ENCODE data around the gene MAPKAP1.
"Not testable (repeated sequence)": the region's sequence is repeated elsewhere in the genome, so short reads cannot be mapped to it uniquely, and the experiment has no call there.

Gene MAPKAP1

GRCh38 chr9:125572461-125572860, 134.5 kb downstream of the MAPKAP1 start:
- not testable (repeated sequence) for H3K27ac Mint-ChIP-seq (ENCODE audit: low read depth); H3K36me3 Mint-ChIP-seq (ENCODE audit: insufficient read depth); H3K4me1 Mint-ChIP-seq; DNase-seq (ENCODE audit: low spot score in 2 of 2); H3K4me3 Mint-ChIP-seq; H3K27me3 Mint-ChIP-seq; ATAC-seq (replicated peaks; ENCODE audit: extremely low read depth, poor library complexity, severe bottlenecking); H3K9me3 Mint-ChIP-seq

GRCh38 chr9:125571824-125572223, 135.2 kb downstream of the MAPKAP1 start:
- H3K36me3 Mint-ChIP-seq (ENCODE audit: insufficient read depth); DNase-seq (ENCODE audit: low spot score in 2 of 2); ATAC-seq (replicated peaks; ENCODE audit: extremely low read depth, poor library complexity, severe bottlenecking); H3K27me3 Mint-ChIP-seq; H3K4me1 Mint-ChIP-seq; H3K4me3 Mint-ChIP-seq; H3K27ac Mint-ChIP-seq (ENCODE audit: low read depth); H3K9me3 Mint-ChIP-seq: not testable (repeated sequence)

- Mint-ChIP-seq H3K27ac (ENCODE audit: low read depth) (no peak overlapping the region), H3K4me1 (no peaks in the 10 kb centered on the region), H3K36me3 (ENCODE audit: insufficient read depth) (peaks cover 6% of the 10 kb centered on the region), H3K27me3 (no peaks in the 10 kb centered on the region), H3K9me3 (no peaks in the 10 kb centered on the region), H3K4me3 (no peak overlapping the region)
- no peak for DNase-seq (ENCODE audit: low spot score in 2 of 2)
- no peak for ATAC-seq (replicated peaks; ENCODE audit: extremely low read depth, poor library complexity, severe bottlenecking)
Observed at GRCh38 chr9:125570246-125570645, 136.8 kb downstream of the MAPKAP1 start.

GRCh38 chr9:125568621-125569020, 138.4 kb downstream of the MAPKAP1 start:
- ATAC-seq (replicated peaks; ENCODE audit: extremely low read depth, poor library complexity, severe bottlenecking) (no peak), DNase-seq (ENCODE audit: low spot score in 2 of 2) (no peak)
- Mint-ChIP-seq H3K27me3 (no peaks in the 10 kb centered on the region), H3K9me3 (no peaks in the 10 kb centered on the region), H3K4me3 (no peak overlapping the region), H3K36me3 (ENCODE audit: insufficient read depth) (peaks cover 7% of the 10 kb centered on the region), H3K4me1 (peaks cover 5% of the 10 kb centered on the region), H3K27ac (ENCODE audit: low read depth) (no peak overlapping the region)

DNA sequence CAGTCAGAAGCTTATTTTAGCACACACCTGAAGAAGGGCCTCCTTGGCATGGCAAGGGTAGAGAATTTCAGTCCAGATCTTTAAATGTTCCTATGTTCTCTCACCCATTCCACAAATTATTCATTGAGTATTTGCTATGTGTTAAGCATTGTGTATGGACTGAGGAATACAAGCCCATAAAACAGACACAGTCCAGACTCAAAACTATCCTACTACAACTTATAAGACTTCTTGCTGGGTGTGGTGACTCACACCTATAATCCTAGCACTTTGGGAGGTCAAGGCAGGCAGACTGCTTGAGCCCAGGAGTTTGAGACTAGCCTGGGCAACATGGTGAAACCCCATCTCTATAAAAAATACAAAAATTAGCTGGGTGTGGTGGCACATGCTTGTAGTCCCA, 141.0 kb downstream of the MAPKAP1 start:
- not testable (repeated sequence) for H3K27ac Mint-ChIP-seq (ENCODE audit: low read depth); ATAC-seq (replicated peaks; ENCODE audit: extremely low read depth, poor library complexity, severe bottlenecking); H3K27me3 Mint-ChIP-seq; DNase-seq (ENCODE audit: low spot score in 2 of 2); H3K9me3 Mint-ChIP-seq; H3K36me3 Mint-ChIP-seq (ENCODE audit: insufficient read depth); H3K4me3 Mint-ChIP-seq
- H3K4me1 Mint-ChIP-seq: peaks cover 15% of the 10 kb centered on the region

DNA sequence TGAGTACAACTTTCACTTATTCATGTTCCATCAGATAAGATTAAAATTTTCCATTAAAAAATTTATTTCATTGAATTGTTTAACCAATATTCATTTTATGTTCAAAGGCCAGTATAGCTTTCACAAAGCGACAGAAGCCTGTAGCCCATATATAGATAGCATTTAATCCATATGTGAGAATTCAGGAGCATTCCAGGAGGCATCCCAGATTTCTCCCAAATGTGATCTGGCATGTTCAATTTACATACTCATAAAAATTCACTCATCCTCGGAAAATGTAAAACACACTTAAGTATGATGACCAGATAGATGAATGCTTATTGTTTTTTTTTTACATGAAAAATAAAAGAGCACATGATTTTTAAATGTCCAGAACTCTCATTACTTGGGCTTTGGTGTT, 141.9 kb downstream of the MAPKAP1 start:
- Mint-ChIP-seq H3K36me3 (ENCODE audit: insufficient read depth) (peaks cover 8% of the 10 kb centered on the region), H3K27ac (ENCODE audit: low read depth) (no peak overlapping the region), H3K27me3 (no peaks in the 10 kb centered on the region), H3K4me1 (peaks cover 15% of the 10 kb centered on the region), H3K4me3 (no peak overlapping the region), H3K9me3 (no peaks in the 10 kb centered on the region)
- ATAC-seq (replicated peaks; ENCODE audit: extremely low read depth, poor library complexity, severe bottlenecking) (no peak), DNase-seq (ENCODE audit: low spot score in 2 of 2) (no peak)

- H3K27me3 Mint-ChIP-seq: no peaks in the 10 kb centered on the region
- peaks cover 15% of the 10 kb centered on the region for H3K4me1 Mint-ChIP-seq
- H3K27ac Mint-ChIP-seq (ENCODE audit: low read depth): no peak overlapping the region
- H3K36me3 Mint-ChIP-seq (ENCODE audit: insufficient read depth): peaks cover 9% of the 10 kb centered on the region
- no peak overlapping the region for H3K4me3 Mint-ChIP-seq
- ATAC-seq (replicated peaks; ENCODE audit: extremely low read depth, poor library complexity, severe bottlenecking) (no peak), DNase-seq (ENCODE audit: low spot score in 2 of 2) (no peak)
- no peaks in the 10 kb centered on the region for H3K9me3 Mint-ChIP-seq
Observed at GRCh38 chr9:125564631-125565030, 142.4 kb downstream of the MAPKAP1 start.

GRCh38 chr9:125561509-125562148, 145.4 kb downstream of the MAPKAP1 start:
- DNase-seq (ENCODE audit: low spot score in 2 of 2) (no peak), ATAC-seq (replicated peaks; ENCODE audit: extremely low read depth, poor library complexity, severe bottlenecking) (no peak)
- H3K27me3 Mint-ChIP-seq: no peaks in the 10 kb centered on the region
- no peak overlapping the region for H3K27ac Mint-ChIP-seq (ENCODE audit: low read depth)
- H3K36me3 Mint-ChIP-seq (ENCODE audit: insufficient read depth): peaks cover 12% of the 10 kb centered on the region
- no peak overlapping the region for H3K4me3 Mint-ChIP-seq
- H3K9me3 Mint-ChIP-seq: no peaks in the 10 kb centered on the region
- H3K4me1 Mint-ChIP-seq: peaks cover 15% of the 10 kb centered on the region

- H3K4me3 Mint-ChIP-seq: no peak overlapping the region
- no peak for ATAC-seq (replicated peaks; ENCODE audit: extremely low read depth, poor library complexity, severe bottlenecking)
- peaks cover 13% of the 10 kb centered on the region for H3K36me3 Mint-ChIP-seq (ENCODE audit: insufficient read depth)
- DNase-seq (ENCODE audit: low spot score in 2 of 2): no peak
- H3K27me3 Mint-ChIP-seq: no peaks in the 10 kb centered on the region
- peak overlapping the region; percentile 24 for H3K27ac Mint-ChIP-seq (ENCODE audit: low read depth)
- no peaks in the 10 kb centered on the region for H3K9me3 Mint-ChIP-seq
- peaks cover 20% of the 10 kb centered on the region for H3K4me1 Mint-ChIP-seq
Observed at GRCh38 chr9:125559894-125560293, 147.1 kb downstream of the MAPKAP1 start.

GRCh38 chr9:125559194-125559593, 147.8 kb downstream of the MAPKAP1 start:
- peak overlapping the region; percentile 24 for H3K27ac Mint-ChIP-seq (ENCODE audit: low read depth)
- H3K9me3 Mint-ChIP-seq: no peaks in the 10 kb centered on the region
- no peak overlapping the region for H3K4me3 Mint-ChIP-seq
- peaks cover 15% of the 10 kb centered on the region for H3K4me1 Mint-ChIP-seq
- H3K27me3 Mint-ChIP-seq: no peaks in the 10 kb centered on the region
- H3K36me3 Mint-ChIP-seq (ENCODE audit: insufficient read depth): peaks cover 12% of the 10 kb centered on the region
- ATAC-seq (replicated peaks; ENCODE audit: extremely low read depth, poor library complexity, severe bottlenecking): no peak
- DNase-seq (ENCODE audit: low spot score in 2 of 2): no peak

DNA sequence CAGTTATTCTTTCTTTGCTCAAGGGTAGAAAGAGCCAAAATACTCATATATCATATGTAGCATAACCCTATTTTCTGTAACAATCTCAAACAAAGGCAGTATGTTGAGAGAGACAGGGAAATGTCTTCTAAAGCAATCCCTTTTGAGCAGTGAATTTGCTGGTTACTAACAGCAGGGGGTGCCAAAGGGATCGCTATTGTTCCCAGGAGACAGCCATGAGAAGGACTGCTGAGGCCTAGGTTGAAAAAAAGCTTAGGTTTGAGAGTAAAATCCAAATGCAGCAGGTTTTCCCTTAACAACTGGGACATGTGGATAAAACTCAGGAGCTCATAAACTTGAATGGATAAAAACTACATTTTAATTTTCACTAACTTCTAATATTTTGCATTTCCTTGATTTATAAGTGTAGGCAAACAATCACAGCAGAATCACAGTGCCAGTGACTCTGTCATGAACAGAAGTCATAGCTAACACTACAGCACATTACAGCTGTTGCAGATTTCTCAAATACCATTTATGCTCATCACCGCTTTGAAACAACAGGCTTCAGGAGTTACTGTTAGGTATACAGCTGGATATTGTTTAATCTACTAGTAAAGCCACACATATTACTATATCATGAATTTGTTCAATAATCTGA, 148.4 kb downstream of the MAPKAP1 start:
- no peak overlapping the region for H3K27ac Mint-ChIP-seq (ENCODE audit: low read depth)
- H3K36me3 Mint-ChIP-seq (ENCODE audit: insufficient read depth): peaks cover 15% of the 10 kb centered on the region

DNA sequence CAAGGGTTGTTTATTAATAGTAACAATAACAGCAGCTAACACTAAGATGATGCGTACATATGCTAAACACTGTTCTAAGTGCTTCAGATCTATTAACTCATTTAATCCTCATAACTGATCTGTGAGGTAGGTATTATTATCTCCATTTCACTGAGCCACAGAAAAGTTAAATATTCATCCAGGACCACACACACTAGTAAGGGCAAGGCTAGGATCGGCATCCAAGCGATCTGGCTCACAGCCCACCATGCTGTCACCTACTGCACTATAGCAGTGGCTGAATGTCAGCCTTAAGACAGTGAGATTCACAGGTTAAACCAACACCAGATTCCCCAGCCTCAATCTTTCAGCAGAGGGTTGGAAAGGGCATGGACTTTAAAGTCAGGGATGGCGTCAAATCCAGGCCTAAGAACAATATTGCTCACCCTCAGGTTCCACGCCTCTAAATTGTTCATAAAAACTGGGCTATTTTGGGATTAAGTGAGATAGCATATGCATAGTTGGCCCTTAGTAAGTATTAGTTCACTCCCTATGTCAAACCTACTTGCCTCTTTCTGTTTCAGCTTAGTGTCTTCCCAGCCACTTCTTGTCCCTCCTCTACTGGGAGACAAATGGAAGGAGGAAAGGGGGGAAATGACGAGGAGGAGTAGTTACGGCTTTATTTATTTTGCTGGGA, 150.8 kb downstream of the MAPKAP1 start:
- no peak for DNase-seq (ENCODE audit: low spot score in 2 of 2)
- H3K27me3 Mint-ChIP-seq: no peaks in the 10 kb centered on the region
- H3K27ac Mint-ChIP-seq (ENCODE audit: low read depth): no peak overlapping the region
- H3K36me3 Mint-ChIP-seq (ENCODE audit: insufficient read depth): peaks cover 15% of the 10 kb centered on the region
- H3K4me1 Mint-ChIP-seq: peaks cover 5% of the 10 kb centered on the region
- H3K9me3 Mint-ChIP-seq: no peaks in the 10 kb centered on the region
- H3K4me3 Mint-ChIP-seq: no peak overlapping the region
- no peak for ATAC-seq (replicated peaks; ENCODE audit: extremely low read depth, poor library complexity, severe bottlenecking)

More for the DNA sequence above, 148.4 kb downstream of the MAPKAP1 start:
- no peaks in the 10 kb centered on the region for H3K9me3 Mint-ChIP-seq
- ATAC-seq (replicated peaks; ENCODE audit: extremely low read depth, poor library complexity, severe bottlenecking) (no peak), DNase-seq (ENCODE audit: low spot score in 2 of 2) (peak in 1 of 2 donors; percentile 28)
- no peak overlapping the region for H3K4me3 Mint-ChIP-seq
- H3K4me1 Mint-ChIP-seq: peaks cover 15% of the 10 kb centered on the region
- H3K27me3 Mint-ChIP-seq: no peaks in the 10 kb centered on the region

DNA sequence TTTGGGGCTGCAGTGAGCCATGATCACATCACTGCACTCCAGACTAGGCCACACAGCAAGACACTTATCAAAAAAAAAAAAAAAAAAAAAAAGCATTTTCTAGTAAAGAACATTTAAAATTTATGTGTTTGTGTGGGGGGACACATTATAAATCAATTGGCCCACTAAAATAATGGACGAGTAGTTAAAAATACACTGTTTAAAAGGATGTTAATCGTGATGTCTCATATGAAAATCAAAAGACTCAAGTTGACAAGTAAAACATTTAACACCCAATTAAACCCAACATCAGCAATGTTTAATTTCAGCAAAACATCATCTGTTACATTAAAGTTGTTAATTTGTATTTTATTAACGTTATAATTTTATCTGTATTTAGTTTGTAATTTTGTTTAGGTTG, 152.3 kb downstream of the MAPKAP1 start:
- Mint-ChIP-seq H3K4me1 (peaks cover 9% of the 10 kb centered on the region), H3K27ac (ENCODE audit: low read depth) (no peak overlapping the region), H3K27me3 (no peaks in the 10 kb centered on the region), H3K4me3 (no peak overlapping the region), H3K9me3 (no peaks in the 10 kb centered on the region), H3K36me3 (ENCODE audit: insufficient read depth) (peaks cover 13% of the 10 kb centered on the region)
- DNase-seq (ENCODE audit: low spot score in 2 of 2): no peak
- no peak for ATAC-seq (replicated peaks; ENCODE audit: extremely low read depth, poor library complexity, severe bottlenecking)

All from central memory CD8-positive, alpha-beta T cell (primary cell).